Measurements from ENCODE around the gene NIT1.

Gene NIT1, protein sequence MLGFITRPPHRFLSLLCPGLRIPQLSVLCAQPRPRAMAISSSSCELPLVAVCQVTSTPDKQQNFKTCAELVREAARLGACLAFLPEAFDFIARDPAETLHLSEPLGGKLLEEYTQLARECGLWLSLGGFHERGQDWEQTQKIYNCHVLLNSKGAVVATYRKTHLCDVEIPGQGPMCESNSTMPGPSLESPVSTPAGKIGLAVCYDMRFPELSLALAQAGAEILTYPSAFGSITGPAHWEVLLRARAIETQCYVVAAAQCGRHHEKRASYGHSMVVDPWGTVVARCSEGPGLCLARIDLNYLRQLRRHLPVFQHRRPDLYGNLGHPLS

DNA sequence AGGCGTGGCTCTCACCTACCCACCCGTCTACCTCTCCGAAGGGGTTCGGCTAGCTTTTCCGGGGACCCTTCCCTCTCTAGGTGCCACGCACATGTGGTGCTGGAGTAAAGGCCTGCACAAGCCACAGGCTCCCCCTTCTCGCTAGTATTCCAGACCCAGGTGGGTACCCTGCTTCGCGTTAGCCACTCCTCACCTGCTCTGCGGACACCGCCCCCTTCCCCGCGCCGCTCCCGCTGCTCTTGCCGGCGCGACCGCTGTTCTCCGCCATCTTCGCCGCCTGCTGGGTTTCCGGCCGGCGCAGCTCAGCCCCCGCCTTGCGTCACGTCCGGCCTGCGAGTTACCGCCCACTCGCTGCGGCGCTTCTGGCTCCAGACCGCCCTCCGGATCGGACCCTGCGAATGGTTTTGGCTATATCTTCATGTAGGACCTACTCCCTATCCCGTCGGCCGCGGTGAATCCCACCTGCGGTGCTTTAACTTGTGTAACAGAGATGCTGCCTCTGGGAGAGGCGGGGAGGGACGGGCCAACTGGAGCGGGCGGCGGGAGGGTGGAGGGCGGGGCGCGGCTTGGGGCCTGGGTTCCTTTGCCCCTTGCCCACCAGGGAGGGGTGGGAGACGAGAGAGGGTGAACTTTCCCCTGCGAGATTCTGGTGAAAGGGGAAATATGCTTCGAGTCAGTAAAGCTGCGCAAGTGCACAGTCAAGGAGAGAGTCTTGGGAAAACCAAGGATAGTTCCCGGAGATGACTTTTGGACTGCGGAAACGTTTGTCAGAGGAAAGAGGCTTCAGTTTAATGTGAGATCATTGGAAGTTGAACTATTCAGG lies at the start of gene NIT1, which contains the start of gene PFDN2:
Gene NIT1, plus strand, starts transcription at position 347 of the 823 bp plus-strand sequence. Its CDS starts 72 bp downstream, at position 419.
Gene PFDN2, minus strand, starts transcription at position 279 of the 823 bp plus-strand sequence. Its CDS starts 11 bp downstream, at position 268.
- DNase-seq = peak; percentile 71

DNA sequence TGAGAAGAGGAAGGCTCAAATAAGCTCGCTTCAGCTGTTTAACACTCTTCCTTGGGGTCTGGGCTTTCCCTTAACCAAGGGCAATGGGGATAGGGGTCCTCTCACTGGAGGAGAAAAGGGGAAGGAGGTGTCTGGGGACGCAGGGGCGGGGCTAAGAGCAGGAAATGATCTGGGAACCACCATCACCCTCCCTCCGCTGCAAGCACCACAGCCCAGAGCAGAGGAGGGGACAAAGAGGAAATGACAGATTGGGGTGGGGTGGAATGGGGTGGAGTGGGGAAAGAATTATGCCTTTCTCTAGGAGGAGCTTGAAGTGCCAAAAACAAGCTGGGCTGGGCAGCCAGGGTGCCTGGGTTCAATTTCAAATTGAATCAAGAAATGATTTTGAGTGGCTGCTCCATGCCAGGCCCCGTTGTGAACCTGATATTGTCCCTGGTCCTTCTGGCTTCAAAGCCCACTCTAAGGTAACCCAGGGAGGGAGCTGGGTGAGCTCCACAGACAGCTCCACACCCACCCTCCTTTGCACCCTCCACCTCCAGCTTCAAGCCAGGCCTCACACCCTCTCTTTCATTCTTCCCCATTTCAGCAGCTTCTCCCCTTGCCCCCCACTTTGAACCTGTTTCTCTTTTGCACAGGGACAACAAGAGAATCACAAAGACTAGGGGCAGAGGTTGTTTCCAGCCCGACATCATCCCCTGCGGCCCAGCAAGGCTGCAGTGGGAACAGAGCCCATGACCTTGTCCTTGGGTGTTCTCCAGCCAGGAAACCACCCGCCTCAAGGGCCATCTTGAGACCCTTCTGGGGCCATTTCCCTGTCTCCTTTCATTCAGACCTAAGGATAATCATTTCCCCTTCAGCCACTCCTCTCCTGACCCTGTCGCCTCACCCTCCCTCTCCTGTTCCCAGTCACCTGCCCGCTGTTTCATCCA lies 49.3 kb upstream of the NIT1 start:
- DNase-seq = no peak

DNA sequence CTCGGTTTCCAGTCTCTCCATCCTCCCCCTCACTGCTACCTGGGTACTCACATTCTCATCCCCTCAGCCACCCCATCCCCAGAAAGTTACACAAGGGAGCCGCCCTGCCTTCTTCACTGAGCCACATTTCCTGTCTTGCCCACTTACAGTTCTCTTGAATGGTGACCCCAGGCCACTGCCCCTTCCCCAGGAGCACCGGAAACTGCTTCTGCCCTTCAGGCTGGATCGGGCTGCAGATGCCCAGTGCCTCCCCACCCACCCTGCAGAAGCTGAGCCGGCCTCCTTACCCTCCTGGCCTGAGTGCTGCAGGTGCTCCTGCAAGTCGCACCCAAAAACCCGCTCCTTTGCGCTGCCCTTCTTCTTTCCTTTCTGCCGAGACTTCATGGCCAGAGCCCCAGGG lies 48.7 kb upstream of the NIT1 start:
- DNase-seq = no peak

DNA sequence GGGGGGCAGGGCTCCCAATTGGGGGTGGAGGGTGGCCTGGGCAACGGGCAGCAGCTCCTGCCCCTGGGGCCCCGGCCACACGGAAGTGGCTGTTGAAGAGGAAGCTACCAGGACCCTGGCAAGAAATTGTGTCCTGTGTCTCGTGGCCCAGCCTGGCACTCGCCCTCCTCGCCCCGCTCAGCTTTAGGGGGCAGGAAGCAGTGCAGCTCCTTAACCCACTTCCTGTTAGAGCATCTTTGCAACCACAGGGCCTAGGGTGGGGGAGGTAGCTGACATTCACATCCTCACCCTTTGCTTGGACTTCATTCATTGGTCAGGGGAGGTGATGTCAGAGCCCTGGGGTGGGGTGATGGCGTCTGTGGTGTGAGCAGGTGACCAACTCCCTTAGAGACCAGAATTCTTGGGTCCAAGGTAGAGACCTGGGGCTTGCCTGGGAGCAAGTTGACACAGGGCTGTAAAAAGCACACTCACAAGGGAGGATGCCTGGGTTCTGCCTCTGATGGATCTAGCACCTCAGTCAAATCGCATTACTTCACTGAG lies 48.1 kb upstream of the NIT1 start, which contains the start of gene ARHGAP30:
Gene ARHGAP30, minus strand, starts transcription at position 161 of the 540 bp plus-strand sequence. CDS start 267 bp downstream, outside the sequence.
- no peak for DNase-seq

DNA sequence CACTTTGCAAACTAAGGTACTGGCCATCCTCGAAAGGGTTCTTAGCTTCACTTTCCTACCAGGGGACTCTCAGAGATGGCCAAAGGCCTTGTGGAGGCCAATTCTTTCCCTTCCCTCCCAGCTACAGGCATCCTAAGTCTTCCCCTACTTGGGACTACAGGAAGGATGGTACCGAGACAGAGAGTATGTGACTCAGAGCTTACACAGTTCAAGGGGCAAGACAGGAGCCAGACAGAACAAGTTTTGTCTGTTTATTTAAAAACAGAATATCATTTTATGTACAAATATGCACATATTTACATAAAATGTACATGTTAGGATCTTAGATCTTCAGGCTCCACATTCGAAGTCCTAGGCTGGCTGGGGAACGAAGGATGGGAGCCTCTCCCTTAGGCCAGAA lies 47.1 kb upstream of the NIT1 start:
- DNase-seq = no peak

DNA sequence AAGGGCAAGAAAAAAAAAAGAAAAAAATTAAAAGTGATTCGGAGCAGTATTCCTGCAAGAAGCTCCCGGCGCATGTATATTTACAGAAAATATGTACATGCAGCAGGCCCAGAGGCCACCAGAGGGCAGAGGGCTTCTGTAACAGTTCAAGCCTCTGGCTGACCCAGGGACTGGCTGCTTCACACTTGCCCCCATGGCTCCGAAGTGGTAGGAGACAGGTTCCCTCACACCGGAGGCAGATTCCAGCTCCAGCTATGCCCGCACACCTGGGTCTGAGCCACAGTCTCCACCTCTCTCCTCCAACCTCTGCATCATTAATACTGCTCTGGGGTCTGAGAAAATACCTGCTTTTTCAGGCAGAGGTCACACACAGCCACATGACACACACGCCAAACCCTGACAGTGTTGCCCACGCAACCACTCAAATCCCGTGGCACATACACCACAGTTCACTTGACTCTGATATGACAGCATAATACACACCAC lies 46.0 kb upstream of the NIT1 start:
- no peak for DNase-seq

DNA sequence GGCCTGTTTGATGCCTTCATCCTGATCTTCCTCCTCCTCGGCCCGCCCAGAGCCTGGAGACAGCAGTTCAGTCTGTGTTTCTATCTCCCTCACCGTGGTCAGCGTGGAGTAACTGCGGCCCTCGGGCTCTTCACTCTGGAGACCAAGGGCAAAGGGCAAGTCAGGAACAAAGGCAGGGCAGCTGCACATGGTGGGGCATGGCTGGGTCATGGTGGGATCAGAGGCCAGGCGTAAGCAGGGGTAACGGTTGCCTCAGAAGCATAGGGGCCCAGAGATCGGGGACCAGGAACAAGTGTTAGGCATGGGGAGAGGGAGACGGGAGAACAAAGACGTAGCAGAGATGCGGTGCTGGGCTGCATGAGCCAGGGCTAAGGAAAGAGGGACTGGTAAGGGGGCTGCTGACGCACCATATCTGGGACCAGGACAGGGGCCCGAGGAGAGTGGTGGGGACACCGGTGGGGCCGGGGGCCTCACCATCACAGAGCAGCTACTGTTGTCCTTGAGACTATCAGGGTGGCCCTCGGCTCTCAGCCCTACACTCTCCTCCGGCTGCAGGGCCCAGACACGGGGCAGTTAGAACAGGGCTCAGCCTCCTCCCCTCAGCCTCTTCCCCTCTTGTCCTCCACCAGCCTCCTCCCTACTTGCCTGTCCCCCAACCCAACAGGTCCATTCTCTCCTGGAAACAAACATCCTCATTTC lies 45.0 kb upstream of the NIT1 start:
- DNase-seq = no peak

DNA sequence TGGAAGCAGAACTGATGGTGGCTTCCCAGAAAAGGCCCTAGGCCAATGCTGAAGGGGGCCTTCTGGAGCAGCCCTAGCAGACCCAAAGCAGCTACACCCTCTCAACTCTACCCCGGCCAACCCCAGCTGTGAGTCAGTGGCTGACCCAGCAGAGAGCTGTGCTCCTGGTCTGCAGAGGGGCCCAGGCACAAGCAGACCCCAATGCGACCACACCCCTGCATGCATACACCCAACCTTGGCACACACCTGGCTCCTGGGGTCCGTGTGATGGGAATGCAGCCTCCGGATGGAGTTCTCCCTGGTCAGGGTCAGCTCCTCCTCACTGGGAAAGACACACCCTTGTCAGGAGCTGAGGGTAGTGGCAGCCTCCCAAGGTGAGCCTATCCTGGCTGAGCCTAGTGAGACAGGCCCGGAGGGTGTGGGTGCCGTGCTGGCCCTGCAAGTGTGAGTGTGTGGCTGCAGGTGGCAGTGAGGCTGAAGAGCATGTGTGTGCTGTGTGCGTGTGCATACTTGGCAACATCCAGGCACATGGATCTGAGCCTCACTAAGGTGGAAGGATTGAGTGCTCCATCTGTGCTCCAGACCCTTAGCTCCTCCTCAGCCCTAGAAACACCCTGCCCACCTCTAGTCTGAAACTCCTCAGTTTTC lies 44.3 kb upstream of the NIT1 start:
- DNase-seq = no peak

DNA sequence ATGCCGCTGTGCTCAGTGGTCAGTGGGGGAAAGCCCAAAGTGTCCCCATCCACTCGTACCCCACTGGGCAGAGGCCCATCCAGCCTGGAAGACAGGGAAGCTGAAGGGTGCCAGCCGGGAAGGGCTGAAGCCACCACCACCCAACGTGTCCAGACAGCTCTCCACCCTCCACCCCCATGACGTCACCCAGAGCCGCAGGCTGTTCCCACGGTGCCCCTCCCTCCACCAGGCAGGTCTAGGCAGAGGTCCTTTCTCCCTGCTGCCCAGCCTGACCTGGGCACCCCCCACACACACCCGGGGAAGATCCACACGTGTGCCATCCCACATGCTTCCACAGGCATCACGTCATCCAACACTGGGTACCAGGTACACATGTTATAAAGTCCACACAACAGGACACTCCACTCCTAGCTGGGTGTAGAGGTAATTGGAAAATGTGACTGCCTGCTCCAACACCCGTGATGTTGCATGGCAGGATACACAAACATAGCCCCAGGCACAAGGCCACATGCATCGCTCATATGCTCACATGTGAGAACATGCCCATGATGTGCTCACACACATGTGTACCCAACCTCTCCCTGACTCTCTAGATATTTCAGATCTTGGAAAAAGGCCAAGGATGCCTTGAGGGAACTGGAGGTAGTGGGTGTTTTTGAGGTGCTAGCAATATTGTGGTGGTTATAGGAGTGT lies 43.1 kb upstream of the NIT1 start:
- no peak for DNase-seq

DNA sequence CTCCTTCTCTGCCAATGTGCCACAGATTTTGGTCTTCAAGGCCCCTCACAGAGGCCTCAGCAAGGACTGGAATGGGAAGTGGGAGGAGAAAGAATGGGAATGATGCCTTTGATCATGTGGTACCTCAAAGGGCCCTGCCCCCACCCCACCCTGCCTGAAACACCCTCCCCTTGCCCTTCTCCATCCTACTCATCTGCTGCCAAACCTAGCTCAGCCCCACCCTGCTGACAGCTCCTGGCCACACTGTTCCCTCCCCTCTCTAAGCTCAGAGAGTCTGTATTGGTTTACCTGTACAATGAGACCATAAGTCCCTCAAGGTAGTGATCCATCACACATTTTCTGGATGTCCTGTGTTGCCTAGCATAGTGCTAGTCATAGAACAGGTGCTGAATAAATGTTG lies 41.5 kb upstream of the NIT1 start:
- DNase-seq = no peak

DNA sequence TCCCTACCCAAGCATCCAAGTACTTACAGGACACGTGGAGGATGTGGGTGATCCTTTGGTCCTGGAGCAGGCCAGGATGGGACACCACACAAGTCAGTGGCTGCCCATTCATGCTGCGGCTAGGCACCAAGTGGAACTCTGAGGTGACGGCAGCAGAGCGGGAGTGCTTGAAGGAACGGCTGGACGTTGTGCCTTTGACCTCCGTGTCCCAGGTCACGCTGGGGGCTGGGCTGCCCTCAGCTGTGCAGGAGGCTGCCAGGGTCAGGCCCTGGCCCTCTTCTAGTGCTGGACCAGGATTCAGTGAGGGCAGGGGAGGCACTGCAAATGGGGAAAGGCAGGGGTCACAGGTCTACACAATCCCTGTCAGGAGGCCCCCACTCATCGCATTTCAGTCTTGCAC lies 40.5 kb upstream of the NIT1 start:
- DNase-seq = no peak

DNA sequence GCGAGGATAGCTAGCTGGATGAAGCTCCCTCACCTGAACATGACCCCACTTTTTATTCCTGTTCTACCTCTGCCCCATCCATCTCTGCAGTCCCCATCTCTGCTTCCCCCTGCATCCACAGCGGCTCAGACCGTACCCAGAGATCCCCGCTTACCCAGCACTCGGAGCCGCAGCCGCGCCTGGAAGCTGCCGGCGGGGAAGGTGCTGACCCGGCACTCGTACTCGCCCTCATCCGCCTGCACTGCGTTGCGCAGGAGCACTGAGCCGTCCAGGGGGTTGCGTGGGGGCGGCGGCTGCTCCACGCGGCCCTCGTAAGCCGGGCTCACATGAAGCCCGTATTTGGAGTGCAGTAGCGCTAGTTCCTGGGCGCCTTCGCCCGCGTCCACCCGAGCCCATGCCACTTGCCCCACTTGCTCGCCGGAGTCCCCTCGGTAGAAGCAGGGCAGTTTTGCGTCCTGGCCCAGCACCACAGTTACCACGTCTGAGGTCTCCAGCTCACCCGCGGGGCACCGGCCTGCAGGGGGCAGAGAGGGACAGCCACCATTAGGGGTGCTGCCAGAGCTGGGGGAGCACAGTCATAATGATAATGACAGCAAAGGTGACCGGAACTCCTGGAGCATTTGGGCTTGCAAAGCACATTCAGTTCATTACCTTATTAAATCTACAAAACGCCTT lies 38.3 kb upstream of the NIT1 start:
- no peak for DNase-seq

DNA sequence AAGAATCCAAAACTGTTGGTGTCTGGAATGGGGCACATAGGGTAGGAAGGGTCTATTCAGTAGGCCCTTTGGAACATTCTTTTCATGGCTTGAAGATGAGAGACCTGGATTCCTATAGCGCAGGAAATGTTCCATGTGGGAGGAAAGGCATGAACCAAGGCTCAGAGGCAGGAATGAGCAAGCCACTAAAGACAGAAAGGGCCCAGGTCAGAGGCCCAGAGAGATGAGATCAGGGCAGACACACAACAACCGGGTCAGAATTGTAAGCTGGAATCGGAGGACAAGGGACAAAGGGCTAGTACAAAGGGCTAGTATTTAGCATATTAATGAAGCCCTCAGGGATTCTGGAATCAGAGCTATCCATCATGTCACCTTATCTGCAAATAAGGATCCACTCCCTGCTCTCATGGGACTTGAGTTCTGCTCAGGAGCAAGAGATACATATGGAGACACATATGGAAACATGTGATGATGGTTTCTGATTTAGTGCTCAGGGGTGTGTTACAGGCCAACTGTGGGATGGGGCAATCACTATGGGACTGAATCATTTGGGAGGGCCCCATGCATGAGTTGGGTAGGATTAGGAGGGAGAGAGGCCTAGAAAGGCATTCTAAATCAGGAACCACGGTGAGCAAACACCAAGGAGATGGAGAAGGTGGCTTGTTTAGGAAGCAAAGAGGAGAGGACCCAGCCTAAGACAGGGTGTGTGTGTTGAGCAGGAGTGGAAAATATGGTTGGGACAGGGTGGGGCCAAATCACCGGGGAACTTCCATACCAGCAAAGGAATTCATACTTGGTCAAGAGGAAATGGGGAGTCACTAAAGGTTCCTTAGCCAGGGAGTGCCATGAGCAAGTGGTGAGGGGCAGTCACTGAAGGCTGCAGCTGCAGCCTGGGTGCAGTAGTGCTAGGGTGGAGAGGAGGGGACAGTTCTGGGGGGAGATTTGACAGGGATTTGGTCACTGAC lies 37.2 kb upstream of the NIT1 start:
- no peak for DNase-seq

DNA sequence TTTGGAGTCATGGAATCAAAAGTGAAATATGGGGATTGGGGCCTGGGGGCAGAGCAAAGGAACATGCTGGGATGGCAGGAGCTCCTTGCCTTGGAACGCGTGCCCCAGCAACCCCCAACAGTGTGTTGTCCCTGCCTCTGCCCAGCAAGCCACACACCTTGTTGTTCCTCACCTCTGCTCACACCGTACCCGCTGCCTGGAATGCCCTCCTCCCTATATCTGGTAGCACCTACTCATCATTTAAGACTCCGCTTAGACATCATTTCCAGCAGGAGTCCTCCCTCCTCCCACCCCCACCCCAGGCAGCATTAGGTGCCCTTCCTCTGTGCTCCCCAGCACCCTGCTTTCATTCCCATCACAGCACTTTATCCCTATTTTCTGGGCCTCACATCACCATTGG lies 36.4 kb upstream of the NIT1 start:
- no peak for DNase-seq

DNA sequence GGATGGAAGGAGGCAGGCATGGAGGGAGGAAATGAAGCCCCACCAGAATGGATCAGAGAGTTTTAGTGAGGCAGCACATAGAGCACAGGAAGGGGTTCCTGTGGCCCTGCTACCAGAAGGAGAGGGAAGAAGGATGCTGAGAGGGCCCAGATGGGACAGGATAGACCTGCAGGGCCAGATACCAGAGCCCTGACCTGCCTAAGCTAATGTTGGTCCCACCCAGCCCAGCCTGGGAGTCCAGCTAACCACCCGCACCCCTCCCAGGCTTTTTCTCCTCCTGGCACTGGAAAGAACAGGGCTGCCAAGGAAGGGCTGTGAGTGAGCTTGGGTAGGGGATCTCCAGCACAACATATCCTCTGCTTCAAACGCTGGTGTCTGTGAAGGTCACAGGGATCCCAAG lies 35.4 kb upstream of the NIT1 start:
- DNase-seq = no peak

DNA sequence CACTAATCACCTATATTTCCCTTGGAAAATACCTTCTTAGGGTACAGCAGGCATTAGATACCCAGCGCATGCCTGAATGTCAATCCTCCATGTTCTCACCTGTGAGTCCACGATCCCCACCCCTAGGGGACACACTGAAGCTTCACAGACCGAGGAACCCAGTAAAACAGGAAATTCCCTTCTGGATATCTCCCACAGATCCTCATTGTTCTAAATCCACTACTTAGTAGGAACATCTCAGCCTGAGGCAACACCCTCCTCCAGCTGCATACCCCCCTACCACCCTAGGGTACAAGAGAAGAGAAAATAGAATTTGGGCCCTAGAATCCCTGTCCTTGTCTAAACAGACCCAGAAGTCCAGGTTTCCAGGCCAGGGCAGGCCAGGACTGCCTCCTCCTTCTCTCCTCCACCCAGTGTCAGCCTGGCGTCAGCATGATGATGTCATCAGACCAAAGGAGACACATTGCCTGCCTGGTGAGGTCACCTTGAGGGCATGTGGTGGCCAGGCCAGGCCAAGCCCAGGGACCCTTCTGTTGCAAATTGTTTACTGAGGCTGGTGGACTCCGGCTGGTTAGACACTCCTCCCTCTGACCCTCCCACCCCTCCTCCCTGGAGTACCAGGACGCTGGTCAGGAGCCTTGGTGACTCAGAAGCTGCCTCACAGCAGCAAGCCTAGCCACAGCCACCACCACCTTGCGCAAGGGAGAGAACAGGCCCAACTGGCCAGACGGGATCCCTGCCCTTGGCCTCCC lies 34.7 kb upstream of the NIT1 start:
- DNase-seq = no peak

DNA sequence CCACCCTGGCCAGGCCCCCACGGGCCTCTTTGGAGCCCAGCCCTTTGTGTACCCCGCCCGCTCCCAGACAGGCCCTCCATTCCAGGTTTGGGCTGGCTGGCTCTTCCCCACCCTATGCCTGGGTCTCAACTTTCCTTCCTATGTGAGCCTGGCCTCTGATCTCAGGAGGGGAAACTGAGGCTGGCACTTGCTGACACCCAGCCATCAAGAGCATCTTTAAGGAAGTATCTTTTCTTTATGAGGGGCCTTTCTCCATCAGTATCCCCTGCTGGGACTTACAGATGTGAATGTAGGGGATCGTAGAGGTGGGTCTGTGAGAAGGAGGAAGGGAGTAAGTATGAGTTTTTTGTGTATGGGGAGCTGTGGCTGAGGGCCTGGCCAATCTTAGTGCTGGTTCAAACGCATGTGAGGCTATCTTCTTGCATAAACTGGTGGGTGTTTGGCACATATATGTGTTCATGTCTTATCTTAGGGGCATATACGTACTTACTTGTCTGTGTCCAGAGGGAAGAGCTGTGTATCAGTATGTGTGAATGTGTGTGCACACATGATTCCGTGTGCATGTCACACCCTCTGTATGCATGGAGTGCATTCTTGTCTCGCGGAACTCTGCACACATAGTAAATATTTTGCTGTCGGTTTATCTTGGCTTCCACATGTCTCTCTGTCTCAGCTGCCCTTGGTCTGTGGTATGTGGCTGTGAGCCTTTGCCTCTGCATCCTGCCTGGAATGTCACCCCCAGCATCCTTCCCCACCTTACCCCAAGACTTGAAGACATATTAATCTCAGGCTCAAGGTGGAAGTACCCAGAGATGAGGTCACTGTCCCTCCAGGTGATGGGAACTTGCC lies 33.9 kb upstream of the NIT1 start:
- no peak for DNase-seq

Measured in NCI-H2107 (cell line).